GM12878 (cell line): Measurements from ENCODE around the gene ELAVL1. TPM values are rescaled to one million over a fixed set of nuclear protein-coding genes. Genes with fewer than 3 reads are reported as not detected.
A peak's percentile ranks its signal among the peaks of the same experiment; 100 is the strongest.

Source experiments
- ATAC-seq: fragments of 200-7000 bp; cut with Tn5 transposase; 3 replicates; pipeline ENCODE4 v1.9.1; 2020; ENCODE audit warnings: mild to moderate bottlenecking, moderate library complexity
- BruUV-seq: library from RNA; stranded (reverse); fragments of 400-500 nt; replicated peaks from 2 replicates; lab custom pipeline; 2021; lab: Mats Ljungman, UMichigan
- CTCF ChIA-PET: fragments of 300-600 bp; sonication (Branson Sonifier 250); formaldehyde crosslinking; extraction: SDS; loops from one replicate; lab custom pipeline; 2021; ENCODE audit warnings: inconsistent platforms; lab: Yijun Ruan, JAX
- POLR2A ChIA-PET: fragments of 350-600 bp; formaldehyde crosslinking; extraction: SDS; loops from one replicate; lab custom pipeline; 2021; ENCODE audit warnings: inconsistent platforms; lab: Charles Lee
- RAD21 ChIA-PET: fragments of 300-600 bp; sonication (Branson Sonifier 250); formaldehyde crosslinking; loops from one replicate; lab custom pipeline; 2023; ENCODE audit warnings: antibody characterized with exemption; ENCODE audit not compliant: unreplicated experiment; lab: Charles Lee
- SMC1A ChIA-PET: fragments of 300-600 bp; sonication (Branson Sonifier 250); formaldehyde crosslinking; loops from one replicate; lab custom pipeline; 2023; ENCODE audit not compliant: unreplicated experiment, uncharacterized antibody; lab: Charles Lee
- DNase-seq: peaks from one replicate; pipeline ENCODE4 v3.0.0-alpha.2; 2011; ENCODE audit warnings: low read depth, low spot score
- FAIRE-seq: peaks from 3 replicates; lab custom pipeline; 2011; peaks lifted over from hg19 to GRCh38; lab: Jason Lieb, UNC
- H2AFZ ChIP-seq: 2 replicates; pipeline ENCODE4 v1.6.0; 2011; ENCODE audit warnings: low read depth, low read length, control low read depth; ENCODE audit not compliant: control insufficient read depth
- H3K27ac ChIP-seq: 2 replicates; pipeline ENCODE4 v1.5.1; 2011; ENCODE audit warnings: control low read depth; ENCODE audit not compliant: control insufficient read depth, insufficient read depth
- H3K27me3 ChIP-seq, 2 experiments: replicated peaks in 1 of 2; 2 replicates each; pipeline versions ENCODE4 v1.6.0 to v1.6.1; 2011; ENCODE audit warnings: low read length in 1 of 2; ENCODE audit not compliant: control insufficient read depth in 2 of 2, insufficient read depth in 2 of 2
- H3K36me3 ChIP-seq, 2 experiments: 2 replicates each; pipeline ENCODE4 v1.5.1; 2011; ENCODE audit warnings: low read length in 1 of 2; ENCODE audit not compliant: control insufficient read depth in 2 of 2, insufficient read depth in 2 of 2
- H3K4me1 ChIP-seq: 2 replicates; pipeline ENCODE4 v1.6.1; 2011; ENCODE audit warnings: mild to moderate bottlenecking, low read length, moderate library complexity, mixed read lengths; ENCODE audit not compliant: control insufficient read depth, insufficient read depth
- H3K4me2 ChIP-seq: 2 replicates; pipeline ENCODE4 v1.6.0; 2011; ENCODE audit warnings: control low read depth; ENCODE audit not compliant: control insufficient read depth, insufficient read depth
- H3K4me3 ChIP-seq: fragments of 200-600 bp; sonication (generic); 2 replicates; pipeline ENCODE4 v1.5.1; 2016
- H3K79me2 ChIP-seq: 2 replicates; pipeline ENCODE4 v1.6.0; 2011; ENCODE audit warnings: low read length; ENCODE audit not compliant: control insufficient read depth, insufficient read depth
- H3K9ac ChIP-seq: 2 replicates; pipeline ENCODE4 v1.8.0; 2011; ENCODE audit warnings: low read length, control low read depth, mixed read lengths; ENCODE audit not compliant: control insufficient read depth, insufficient read depth
- H3K9me3 ChIP-seq: replicated peaks from 3 replicates; pipeline ENCODE4 v1.5.1; 2011; ENCODE audit warnings: mild to moderate bottlenecking, low read length; ENCODE audit not compliant: control insufficient read depth, insufficient read depth
- H4K20me1 ChIP-seq: 2 replicates; pipeline ENCODE4 v1.6.0; 2011; ENCODE audit not compliant: control insufficient read depth, insufficient read depth
- BRCA1 ChIP-seq: IDR thresholded peaks from 2 replicates; pipeline ENCODE4 v1.6.1; 2011; ENCODE audit warnings: low read depth, low read length, improper control_type of control experiment
- CREB1 ChIP-seq: IDR thresholded peaks from 2 replicates; pipeline ENCODE4 v1.6.1; 2012; ENCODE audit warnings: low read depth, mild to moderate bottlenecking, inconsistent platforms
- EGR1 ChIP-seq, 2 experiments: IDR thresholded peaks; 1 replicate in 1 of 2; 2 replicates in 1 of 2; pipeline ENCODE4 v1.6.1; 2011 to 2012; ENCODE audit warnings: low read depth in 2 of 2, low read length in 2 of 2, borderline replicate concordance in 1 of 2, mild to moderate bottlenecking in 1 of 2, moderate library complexity in 1 of 2
- NFXL1 ChIP-seq: fragments of 450-650 bp; IDR thresholded peaks from 2 replicates; pipeline ENCODE4 v1.6.1; 2017; ENCODE audit warnings: antibody characterized with exemption, mild to moderate bottlenecking, borderline replicate concordance
- POU2F2 ChIP-seq: IDR thresholded peaks from 3 replicates; pipeline ENCODE4 v1.6.1; 2011; ENCODE audit warnings: low read depth, mild to moderate bottlenecking, low read length, borderline replicate concordance
- RFX5 ChIP-seq: IDR thresholded peaks from 2 replicates; pipeline ENCODE4 v1.6.1; 2011; ENCODE audit warnings: low read depth, low read length, improper control_type of control experiment
- RUNX3 ChIP-seq: IDR thresholded peaks from 2 replicates; pipeline ENCODE4 v1.6.1; 2012; ENCODE audit warnings: low read length, inconsistent platforms
- SIX5 ChIP-seq: IDR thresholded peaks from 2 replicates; pipeline ENCODE4 v1.6.1; 2011; ENCODE audit warnings: mild to moderate bottlenecking, low read depth, low read length, moderate library complexity; ENCODE audit not compliant: severe bottlenecking
- TCF7 ChIP-seq: IDR thresholded peaks from 2 replicates; pipeline ENCODE4 v1.6.1; 2014; ENCODE audit warnings: antibody characterized with exemption, borderline replicate concordance
- WGBS: methylation state at CpG from one replicate; pipeline ENCODE4 v1.1.6; 2016; ENCODE audit warnings: low lambda C conversion rate; ENCODE audit not compliant: insufficient replicate concordance, insufficient coverage; ENCODE audit errors: missing lambda C conversion rate; 5-methylcytosine and 5-hydroxymethylcytosine counted together
- in situ Hi-C: fragments of 300-500 bp; cut with MboI; formaldehyde crosslinking; loops from 9 replicates; pipeline ENCODE4 v1.14.3; 2018; ENCODE audit warnings: mixed read lengths
- intact Hi-C: fragments of 100-400 bp; cut with micrococcal nuclease; formaldehyde crosslinking; loops from one replicate; pipeline ENCODE4 v1.14.2; 2022; ENCODE audit not compliant: unreplicated experiment
- polyA plus RNA-seq, 11 experiments: library from polyadenylated mRNA; depleted of rRNA in 4 of 11; unstranded in 6 of 11; stranded (reverse) in 5 of 11; fragments of >200 nt; fragmentation: Nextera tagmentation in 4 of 11; fragmentation: Illumina TruSeq in 1 of 11; extraction: Ambion mirVana in 4 of 11; extraction: Trizol in 1 of 11; gene quantifications; 1 replicate in 1 of 11; 2 replicates in 10 of 11; pipeline versions ENCODE4 v1.2.1 to v1.2.3, GENCODE V29; 2011 to 2016; ENCODE audit warnings: inconsistent platforms in 2 of 11, missing spikeins in 2 of 11, low read depth in 1 of 11
- total RNA-seq, 4 experiments: library from RNA; depleted of rRNA in 3 of 4; stranded (reverse); fragments of >200 nt in 3 of 4; fragmentation: Illumina TruSeq in 1 of 4; extraction: Trizol in 1 of 4; gene quantifications; 2 replicates each; pipeline versions ENCODE4 v1.2.1 to v1.2.3, GENCODE V29; 2013 to 2021

The ELAVL1 gene
- total and polyA plus RNA-seq, 10 of the 15 experiments (the other 5 are each of a cell fraction or from before 2014, with no cell fraction given): 7.4 to 155 (median 70.3) TPM

GRCh38 chr19:7997809-7998480 lies 7.5 kb downstream of the ELAVL1 start:
- Histone ChIP-seq H3K9me3 (no peaks in the 10 kb centered on the region), H3K4me3 (no peak overlapping the region), H3K9ac (no peak overlapping the region), H3K79me2 (peaks cover 93% of the 10 kb centered on the region), H3K27me3 (no peaks in the 10 kb centered on the region), H2AFZ (no peak overlapping the region), H3K27ac (0 out of 2 replicates have a peak overlapping the region, but pooled peaks have one; percentile 7), H4K20me1 (peaks cover 24% of the 10 kb centered on the region), H3K36me3 (peaks cover 6 to 7% of the 10 kb centered on the region in 2 experiments; a peak in 3 of 4 replicates), H3K4me2 (no peak overlapping the region; the same call in 1 of the 2 replicates), H3K4me1 (peaks cover 36% of the 10 kb centered on the region)
- DNase-seq (no peak), ATAC-seq (no peak), FAIRE-seq (no peak)
- intact Hi-C loops: no loop called here
- ChIA-PET SMC1A (interaction anchor here (1.1 kb wide), 2 partner anchors 55 to 432 kb away, joined by 3 read pairs; partner anchors contain the start of gene TIMM44), RAD21 (interaction anchor here (1.2 kb wide), 1 partner anchor 54 kb away, joined by 3 read pairs; no protein-coding TSS in a partner anchor), POLR2A (no interaction called here), CTCF (interaction anchor here (0.7 to 2.5 kb wide), 2 partner anchors 54 to 579 kb away, joined by 3 to 8 read pairs; partner anchors contain the start of genes MYO1F and TIMM44)
- no TSS peak for BruUV-seq
- no peak for TF ChIP-seq POU2F2
- TF ChIP-seq RUNX3: peak; percentile 51
- TF ChIP-seq BRCA1: no peak
- TF ChIP-seq TCF7: no peak
- TF ChIP-seq EGR1 (IDR thresholded peaks at IDR 0.05; ENCODE audit: borderline replicate concordance in 1 of 2, low read depth in 2 of 2, low read length in 2 of 2): 0 out of 3 replicates have a peak, but pooled peaks of 1 of the 2 experiments have one; percentile 22
- 0 out of 2 replicates have a peak, but pooled peaks have one; percentile 13 for TF ChIP-seq CREB1
- TF ChIP-seq NFXL1: no peak
- TF ChIP-seq SIX5: no peak
- no peak for TF ChIP-seq RFX5
- in situ Hi-C loops: no loop called here
- 25% methylated on average over 12 of the region's 12 CpGs for WGBS
